Heart left ventricle (tissue), 13 donors: Measurements from ENCODE around the gene C8A.

Experiments
- CTCF ChIP-seq, 12 donors: fragments of 200-600 bp; sonication (generic) in 4 of 12; IDR thresholded peaks; one replicate each; pipeline versions ENCODE4 v1.5.0 to v1.8.0; 2018 to 2022; ENCODE audit warnings: antibody characterized with exemption in 12 of 12, mild to moderate bottlenecking in 5 of 12
- POLR2A ChIP-seq, 2 donors: fragments of 450-650 bp; IDR thresholded peaks; one replicate each; pipeline ENCODE4 v1.6.1; 2017; ENCODE audit warnings: antibody characterized with exemption in 2 of 2, mild to moderate bottlenecking in 2 of 2, moderate library complexity in 2 of 2
- donor health status: ischemic (EF 13 %, LVEDD 7.1; RV severe dilation, severe dysfunction).
- donor health status: DM: no; HTN: yes; CAD: no.
- donor health status: DM: no; HTN: no; CAD: no.
- donor health status: ischemic (EF 25% LVEDD 6.9; RV normal size, moderate dysfunction).
- donor health status: ischemic (EF 25% LVEDD 5.7; RV mildly dilated, moderate dysfunction).
- donor health status: ischemic (EF 35%, LVEDD 5.7; RV mildly dilated, moderate dysfunction).
- donor health status: nonischemic (EF 11% LVEDD 7.7; RV severe dilation, severe dysfunction).
- donor health status: DM: yes; HTN: yes; CAD: no.
- donor health status: PGD.
- donor health status: ischemic (EF 29% LVEDD 5.4; RV normal size, mild dysfunction).
- donor health status: nonischemic (EF 23%, LVEDD 6.1; RV moderate dilation, normal function).

DNA sequence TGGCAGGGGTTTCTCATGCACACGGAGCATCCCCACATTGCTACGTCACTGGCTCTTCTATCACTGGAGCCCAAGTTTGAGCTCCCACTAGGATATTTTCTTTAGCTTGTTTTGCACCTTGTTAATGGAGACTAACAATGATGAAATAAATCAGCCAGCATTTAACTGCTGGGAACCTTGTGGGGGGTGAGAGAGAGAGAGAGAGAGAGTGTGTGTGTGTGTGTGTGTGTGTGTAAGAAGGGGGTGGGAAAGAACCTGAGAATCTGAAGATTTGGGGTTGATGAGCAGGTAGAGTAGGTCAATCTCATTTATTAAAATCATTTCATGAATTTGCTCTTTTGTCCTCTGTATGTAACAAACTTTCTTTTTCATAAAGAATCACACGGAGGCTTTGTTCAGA is 110.6 kb downstream of the C8A start:
- TF ChIP-seq POLR2A (IDR thresholded peaks at IDR 0.05) (no peak), CTCF (IDR thresholded peaks at IDR 0.05) (no peak)
